HG03196 (cell line): ENCODE measurements around the gene HOXD3.

Source experiments
- ATAC-seq: cut with Tn5 transposase; IDR thresholded peaks from one replicate; pipeline ENCODE4 v1.9.1; 2021; ENCODE audit not compliant: unreplicated experiment

Gene HOXD3

GRCh38 chr2:176175709-176176607 lies 18.9 kb downstream of the HOXD3 start:
- no peak for ATAC-seq

- ATAC-seq, result no peak
These were observed 20.5 kb downstream of the HOXD3 start for GRCh38 chr2:176177580-176178037.

- no peak for ATAC-seq
These were observed 21.1 kb downstream of the HOXD3 start for GRCh38 chr2:176178038-176178756.

GRCh38 chr2:176178757-176179295 lies 21.7 kb downstream of the HOXD3 start:
- ATAC-seq, result no peak

GRCh38 chr2:176181551-176181950 lies 24.4 kb downstream of the HOXD3 start:
- ATAC-seq, result no peak

- no peak for ATAC-seq
These were observed 25.6 kb downstream of the HOXD3 start for GRCh38 chr2:176182671-176183070.

GRCh38 chr2:176184749-176185148 lies 27.6 kb downstream of the HOXD3 start:
- ATAC-seq, result no peak

GRCh38 chr2:176186024-176186423 lies 28.9 kb downstream of the HOXD3 start:
- no peak for ATAC-seq

GRCh38 chr2:176187200-176187898 lies 30.2 kb downstream of the HOXD3 start:
- no peak for ATAC-seq

- no peak for ATAC-seq
These were observed 31.0 kb downstream of the HOXD3 start, which contains the start of gene HOXD1 for GRCh38 chr2:176187899-176188773. HOXD1 (plus strand) TSS chr2:176188668; CDS start chr2:176188802, 134 bp downstream.

- no peak for ATAC-seq
These were observed 31.9 kb downstream of the HOXD3 start for GRCh38 chr2:176188774-176189680.

GRCh38 chr2:176189681-176190641 lies 32.9 kb downstream of the HOXD3 start:
- no peak for ATAC-seq

GRCh38 chr2:176192351-176192750 lies 35.2 kb downstream of the HOXD3 start:
- ATAC-seq, result no peak

- no peak for ATAC-seq
These were observed 35.9 kb downstream of the HOXD3 start for GRCh38 chr2:176193048-176193447.

- no peak for ATAC-seq
These were observed 42.8 kb downstream of the HOXD3 start for GRCh38 chr2:176199902-176200301.

- no peak for ATAC-seq
These were observed 43.9 kb downstream of the HOXD3 start for GRCh38 chr2:176200971-176201370.

- ATAC-seq, result no peak
These were observed 45.4 kb downstream of the HOXD3 start for GRCh38 chr2:176202491-176202890.

GRCh38 chr2:176205126-176205525 lies 48.0 kb downstream of the HOXD3 start:
- ATAC-seq, result no peak
